GM23248 (cell line): Measurements from ENCODE around the gene ABCC3.

Source experiments
- EZH2 ChIP-seq: fragments of 200-600 bp; sonication (generic); IDR thresholded peaks from 2 replicates; pipeline ENCODE4 v1.6.1; 2018; ENCODE audit warnings: antibody characterized with exemption, mild to moderate bottlenecking; ENCODE audit not compliant: insufficient read depth, poor library complexity, severe bottlenecking
- EZH2phosphoT487 ChIP-seq: fragments of 200-600 bp; sonication (generic); IDR thresholded peaks from 2 replicates; pipeline ENCODE4 v1.6.1; 2018; ENCODE audit warnings: antibody characterized with exemption, moderate library complexity, mild to moderate bottlenecking, low read depth; ENCODE audit not compliant: insufficient read depth

- TF ChIP-seq EZH2 = no peak
- no peak for TF ChIP-seq EZH2phosphoT487
Observed at GRCh38 chr17:50693036-50693682, 58.5 kb downstream of the ABCC3 start.
